Activated CD4-positive, alpha-beta memory T cell treated with anti-CD3 and anti-CD28 coated beads, Interleukin-2, amount 10 ng/mL, durations not matched to agents 7 days and 5 days (primary cell): ENCODE measurements around the gene SECISBP2. TPM values are rescaled to one million over a fixed set of nuclear protein-coding genes. Genes with fewer than 3 reads are reported as not detected.

ENCODE experiments used
- CTCF ChIA-PET: fragments of 350-600 bp; sonication (Branson Sonifier 250); formaldehyde crosslinking; loops from one replicate; lab custom pipeline; 2021; ENCODE audit warnings: antibody characterized with exemption, inconsistent platforms; lab: Charles Lee
- POLR2A ChIA-PET: fragments of 350-600 bp; sonication (Branson Sonifier 250); formaldehyde crosslinking; loops from one replicate; lab custom pipeline; 2021; ENCODE audit warnings: antibody characterized with exemption; lab: Charles Lee
- DNase-seq: peaks from one replicate; pipeline ENCODE4 v3.0.0-alpha.2; 2020
- H3K27ac Mint-ChIP-seq: one replicate; pipeline ENCODE4 v1.8.0; 2021; ENCODE audit warnings: mild to moderate bottlenecking, mixed read lengths
- H3K27me3 Mint-ChIP-seq: one replicate; pipeline ENCODE4 v1.8.0; 2021; ENCODE audit warnings: mixed read lengths
- H3K36me3 Mint-ChIP-seq: one replicate; pipeline ENCODE4 v1.8.0; 2021; ENCODE audit warnings: low read depth, mixed read lengths
- H3K4me1 Mint-ChIP-seq: one replicate; pipeline ENCODE4 v1.8.0; 2021; ENCODE audit warnings: mixed read lengths
- H3K4me3 Mint-ChIP-seq: one replicate; pipeline ENCODE4 v1.8.0; 2021; ENCODE audit warnings: mild to moderate bottlenecking, mixed read lengths
- H3K9me3 Mint-ChIP-seq: one replicate; pipeline ENCODE4 v1.8.0; 2021; ENCODE audit warnings: mixed read lengths
- total RNA-seq, 2 experiments: library from RNA; stranded (reverse); gene quantifications; one replicate each; pipeline ENCODE4 v1.2.3, GENCODE V29; 2021

The SECISBP2 gene
- total RNA-seq, 2 experiments from 2014 or later: 35.2 to 35.7 TPM

DNA sequence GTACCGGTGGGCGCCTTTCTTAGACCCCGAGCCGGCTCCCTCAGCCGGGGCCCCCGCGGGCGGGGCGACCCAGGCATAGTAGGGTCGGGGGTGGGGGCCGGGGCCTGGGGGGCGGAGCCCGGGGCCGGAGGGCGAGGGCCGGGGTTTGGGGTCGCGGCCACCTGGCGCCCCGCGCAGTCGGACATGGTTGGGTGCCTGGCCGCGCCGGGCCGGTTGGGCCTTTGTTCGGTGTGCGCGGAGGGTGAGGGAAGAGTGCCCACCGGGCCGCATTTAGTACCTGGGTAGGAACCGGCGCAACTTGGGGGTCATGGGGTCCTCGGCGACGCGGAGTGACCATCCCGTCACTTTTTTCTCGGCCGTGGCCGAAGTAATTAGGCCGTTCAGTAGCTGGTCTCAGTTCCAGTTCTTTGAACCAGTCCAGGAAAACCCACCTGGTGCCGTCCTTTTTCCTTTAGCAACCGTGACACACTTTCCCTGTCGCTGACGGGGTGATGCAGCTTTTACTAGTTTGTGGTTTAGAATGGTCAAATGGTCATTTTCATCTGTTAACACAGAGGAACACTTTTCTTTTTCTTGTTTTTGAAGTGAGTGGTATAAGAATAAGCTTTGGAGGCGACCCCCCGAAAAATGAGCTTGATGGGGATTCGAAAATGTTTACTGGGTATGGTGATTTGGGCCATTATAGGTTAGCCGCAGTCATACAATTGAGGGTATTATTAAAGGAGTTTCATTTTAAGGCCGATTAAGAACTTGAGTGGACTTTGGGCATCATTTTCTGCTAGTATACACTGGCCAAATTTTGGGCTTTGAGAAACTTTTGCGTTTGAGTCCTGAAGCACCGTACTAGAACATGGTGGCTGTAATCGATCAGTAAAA, 6.7 kb upstream of the SECISBP2 start:
- ChIA-PET CTCF (no interaction called here), POLR2A (interaction anchor here (0.6 to 2.7 kb wide), 23 partner anchors 10 to 1711 kb away, joined by 3 to 10 read pairs (median 4); partner anchors contain the start of gene GADD45G)
- peak overlapping the region; percentile 95 for H3K4me3 Mint-ChIP-seq
- H3K9me3 Mint-ChIP-seq: no peaks in the 10 kb centered on the region
- DNase-seq: no peak
- peaks cover 52% of the 10 kb centered on the region for H3K4me1 Mint-ChIP-seq
- no peaks in the 10 kb centered on the region for H3K27me3 Mint-ChIP-seq
- peaks cover 63% of the 10 kb centered on the region for H3K36me3 Mint-ChIP-seq
- H3K27ac Mint-ChIP-seq: peak overlapping the region; percentile 98

DNA sequence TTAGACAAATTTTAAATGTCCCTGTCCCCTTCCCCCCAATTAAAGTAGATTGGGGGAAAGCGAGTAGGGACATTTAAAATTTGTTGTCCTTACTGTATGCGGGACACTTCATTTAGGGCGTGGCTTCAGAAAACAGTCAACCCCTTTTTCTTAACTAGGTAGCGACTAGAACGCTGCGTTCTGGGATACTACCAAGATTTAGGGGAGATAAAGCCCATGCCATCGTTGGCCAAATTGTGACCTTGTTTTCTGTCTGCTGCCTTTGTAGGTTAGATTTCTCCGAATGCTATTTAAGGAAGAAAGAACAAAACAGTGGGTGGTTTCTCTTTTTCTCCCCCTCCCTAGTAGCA, 6.1 kb upstream of the SECISBP2 start:
- Mint-ChIP-seq H3K27me3 (no peaks in the 10 kb centered on the region), H3K4me1 (peaks cover 58% of the 10 kb centered on the region), H3K9me3 (no peaks in the 10 kb centered on the region), H3K36me3 (peaks cover 66% of the 10 kb centered on the region), H3K27ac (peak overlapping the region; percentile 98), H3K4me3 (peak overlapping the region; percentile 95)
- ChIA-PET POLR2A (interaction anchor here (0.7 to 2.7 kb wide), 24 partner anchors 10 to 431 kb away, joined by 3 to 10 read pairs (median 4); partner anchors contain the start of gene GADD45G), CTCF (no interaction called here)
- DNase-seq: peak; percentile 25

DNA sequence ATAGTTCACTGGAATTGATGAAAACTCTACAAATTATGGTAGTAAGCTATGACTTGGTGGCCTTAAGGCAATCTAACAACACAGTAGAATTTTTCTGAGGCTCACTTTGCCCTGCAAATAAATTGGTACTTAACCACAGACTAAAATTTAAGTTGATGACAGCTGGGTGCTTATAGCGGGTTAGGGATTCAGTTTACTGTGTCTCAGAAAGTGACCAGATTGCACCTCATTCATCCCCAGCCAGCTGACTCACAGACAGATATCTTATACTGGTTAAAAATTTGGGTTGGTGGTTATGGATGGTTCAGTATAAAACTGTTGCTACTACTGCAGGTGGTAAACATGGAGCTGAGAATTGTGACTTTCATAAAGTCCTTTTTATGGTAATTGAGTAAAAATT, 4.5 kb upstream of the SECISBP2 start:
- DNase-seq: no peak
- H3K4me3 Mint-ChIP-seq: peak overlapping the region; percentile 95
- CTCF ChIA-PET: no interaction called here
- H3K27me3 Mint-ChIP-seq: no peaks in the 10 kb centered on the region
- H3K36me3 Mint-ChIP-seq: peaks cover 71% of the 10 kb centered on the region
- H3K27ac Mint-ChIP-seq: peak overlapping the region; percentile 98
- H3K9me3 Mint-ChIP-seq: no peaks in the 10 kb centered on the region
- H3K4me1 Mint-ChIP-seq: peaks cover 64% of the 10 kb centered on the region
- POLR2A ChIA-PET: interaction anchor here (0.6 to 1.6 kb wide), 10 partner anchors 12 to 291 kb away, joined by 3 to 9 read pairs (median 3); partner anchors contain the start of gene GADD45G

DNA sequence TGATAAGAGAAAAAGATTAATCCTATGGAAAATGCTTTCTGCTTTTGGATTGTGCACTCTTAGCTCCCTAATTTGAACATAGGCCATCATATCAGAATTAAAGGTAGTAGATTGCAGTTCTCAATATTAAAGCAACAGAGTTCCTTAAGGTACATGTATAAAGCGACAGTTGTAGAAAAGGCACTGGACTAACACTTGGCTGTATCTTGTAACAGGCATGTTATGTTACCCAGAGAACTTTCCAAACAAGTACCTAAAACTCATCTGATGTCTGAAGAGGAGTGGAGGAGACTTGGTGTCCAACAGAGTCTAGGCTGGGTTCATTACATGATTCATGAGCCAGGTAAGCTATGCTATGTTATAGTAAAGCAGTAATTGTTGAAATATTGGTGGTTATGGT, 3.3 kb upstream of the SECISBP2 start:
- DNase-seq: no peak
- Mint-ChIP-seq H3K4me3 (peak overlapping the region; percentile 95), H3K36me3 (peaks cover 70% of the 10 kb centered on the region), H3K9me3 (no peaks in the 10 kb centered on the region), H3K27me3 (no peaks in the 10 kb centered on the region), H3K27ac (peak overlapping the region; percentile 98), H3K4me1 (peaks cover 65% of the 10 kb centered on the region)
- ChIA-PET POLR2A (interaction anchor here (1.2 to 1.6 kb wide), 3 partner anchors 44 to 109 kb away, joined by 3 to 9 read pairs (median 3); no protein-coding TSS in a partner anchor), CTCF (no interaction called here)

DNA sequence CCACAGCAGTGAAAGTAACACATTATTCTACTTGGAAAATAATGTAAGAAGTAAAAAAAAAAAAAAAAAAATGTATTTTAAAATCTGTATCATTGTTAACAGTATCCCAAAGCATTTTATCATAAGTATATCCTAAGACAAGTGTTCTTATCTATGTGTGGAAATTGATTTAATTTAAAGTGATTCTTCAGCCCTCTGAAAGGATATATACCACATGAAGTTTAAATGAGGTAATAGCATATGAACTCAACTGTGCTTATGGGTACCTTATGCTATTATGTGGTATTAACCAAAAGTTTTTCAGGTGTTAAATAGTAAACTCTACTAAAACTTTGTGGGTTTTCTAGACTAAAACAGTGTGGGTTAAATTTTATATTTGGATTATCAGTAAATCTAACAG, 2.8 kb upstream of the SECISBP2 start:
- no peak overlapping the region for H3K4me3 Mint-ChIP-seq
- DNase-seq: no peak
- ChIA-PET POLR2A (no interaction called here), CTCF (no interaction called here)
- no peaks in the 10 kb centered on the region for H3K9me3 Mint-ChIP-seq
- peaks cover 68% of the 10 kb centered on the region for H3K4me1 Mint-ChIP-seq
- peak overlapping the region; percentile 68 for H3K27ac Mint-ChIP-seq
- peaks cover 74% of the 10 kb centered on the region for H3K36me3 Mint-ChIP-seq
- no peaks in the 10 kb centered on the region for H3K27me3 Mint-ChIP-seq

DNA sequence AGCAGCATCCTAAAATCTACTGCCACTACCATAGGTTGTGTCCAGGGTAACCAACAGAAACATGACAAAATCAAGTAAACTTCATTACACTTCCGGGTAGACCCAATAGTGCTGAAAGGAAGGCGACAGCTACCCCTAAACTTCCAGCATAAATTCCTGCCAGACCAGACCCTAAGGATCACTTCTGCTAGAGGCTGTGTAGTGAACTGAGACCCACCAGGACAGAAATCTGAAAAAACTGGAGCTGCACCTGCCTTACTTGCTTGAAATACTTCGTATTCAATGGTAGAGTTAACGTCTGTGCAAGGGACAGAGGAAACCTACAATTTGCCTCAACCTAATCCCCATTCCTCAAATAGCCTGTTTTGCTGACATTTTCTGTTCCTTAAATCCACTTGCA, 1.0 kb upstream of the SECISBP2 start:
- DNase-seq: no peak
- no peaks in the 10 kb centered on the region for H3K9me3 Mint-ChIP-seq

DNA sequence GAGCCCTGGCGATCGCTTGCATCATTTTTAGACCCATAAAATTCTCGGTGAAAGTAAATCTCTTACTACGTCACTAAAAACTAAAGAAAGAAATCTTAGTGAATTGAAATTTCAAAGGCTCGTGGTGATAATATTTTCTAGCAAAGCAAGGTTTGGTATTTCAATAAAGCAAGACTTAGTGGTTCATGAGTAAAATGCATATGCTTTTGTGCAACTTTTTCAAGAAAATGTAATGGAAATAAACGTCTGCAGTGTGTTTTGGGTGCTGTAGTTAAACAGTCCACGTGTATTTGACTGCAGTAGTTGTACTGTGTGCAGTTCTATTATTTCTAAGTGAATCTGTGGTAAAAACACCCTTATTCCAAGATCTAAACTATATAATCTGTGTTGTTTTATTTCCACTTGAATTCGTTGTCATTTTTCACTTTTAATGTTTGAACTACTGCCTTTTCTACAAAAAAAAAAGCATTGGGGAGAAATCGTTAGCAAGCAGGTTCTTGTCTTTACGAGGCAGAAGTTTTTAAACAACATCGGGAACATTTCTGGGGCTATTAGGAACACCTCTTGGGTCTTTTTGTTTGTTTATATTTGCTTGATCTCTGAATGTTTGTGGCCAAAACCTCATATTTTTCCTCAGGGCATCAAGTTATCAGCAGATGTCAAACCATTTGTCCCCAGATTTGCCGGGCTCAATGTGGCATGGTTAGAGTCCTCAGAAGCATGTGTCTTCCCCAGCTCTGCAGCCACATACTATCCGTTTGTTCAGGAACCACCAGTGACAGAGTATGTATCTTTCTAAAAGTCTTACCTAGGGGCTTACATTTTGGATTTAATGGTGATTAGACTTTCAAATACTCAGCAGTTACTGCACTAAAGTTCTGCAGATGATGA, 960 bp downstream of the SECISBP2 start:
- H3K4me3 Mint-ChIP-seq: peak overlapping the region; percentile 79
- CTCF ChIA-PET: interaction anchor here (0.7 to 3.3 kb wide), 7 partner anchors 54 to 279 kb away, joined by 3 to 26 read pairs (median 4); no protein-coding TSS in a partner anchor
- peak overlapping the region; percentile 90 for H3K27ac Mint-ChIP-seq
- no peaks in the 10 kb centered on the region for H3K9me3 Mint-ChIP-seq
- no peak for DNase-seq
- POLR2A ChIA-PET: interaction anchor here (0.7 to 2.8 kb wide), 15 partner anchors 9 to 286 kb away, joined by 3 to 18 read pairs (median 4); partner anchors contain the start of genes CKS2 and GADD45G
- H3K36me3 Mint-ChIP-seq: peaks cover 64% of the 10 kb centered on the region
- peaks cover 80% of the 10 kb centered on the region for H3K4me1 Mint-ChIP-seq
- H3K27me3 Mint-ChIP-seq: no peaks in the 10 kb centered on the region

More for the DNA sequence above, 1.0 kb upstream of the SECISBP2 start:
- ChIA-PET CTCF (no interaction called here), POLR2A (interaction anchor here (2.0 kb wide), 1 partner anchor 91 kb away, joined by 8 read pairs; no protein-coding TSS in a partner anchor)
- Mint-ChIP-seq H3K4me3 (peak overlapping the region; percentile 79), H3K27me3 (no peaks in the 10 kb centered on the region), H3K27ac (peak overlapping the region; percentile 90), H3K36me3 (peaks cover 76% of the 10 kb centered on the region), H3K4me1 (peaks cover 82% of the 10 kb centered on the region)

DNA sequence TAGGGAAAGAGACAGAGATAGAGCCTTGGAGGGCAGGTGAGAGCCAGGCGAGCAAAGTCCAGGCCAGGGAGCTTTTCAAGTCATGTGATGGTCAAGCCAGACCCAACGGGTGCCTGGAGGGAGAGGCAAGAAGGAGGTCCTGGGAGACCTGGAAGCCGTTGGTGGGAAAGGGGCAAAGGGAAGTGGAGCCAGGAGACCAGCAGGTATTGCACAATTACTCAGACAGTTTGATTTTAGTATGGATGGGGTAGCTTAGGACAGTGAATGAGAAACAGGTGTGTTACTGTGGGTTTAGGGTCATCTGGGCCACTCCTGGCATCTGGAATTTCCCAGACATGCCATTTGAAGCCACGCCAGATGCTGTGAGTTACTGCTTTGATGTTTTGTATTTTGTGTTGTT, 5.1 kb downstream of the SECISBP2 start:
- Mint-ChIP-seq H3K27ac (no peak overlapping the region), H3K4me1 (peaks cover 49% of the 10 kb centered on the region), H3K36me3 (peaks cover 35% of the 10 kb centered on the region), H3K27me3 (no peaks in the 10 kb centered on the region), H3K9me3 (no peaks in the 10 kb centered on the region), H3K4me3 (no peak overlapping the region)
- CTCF ChIA-PET: interaction anchor here (1.4 kb wide), 1 partner anchor 225 kb away, joined by 5 read pairs; no protein-coding TSS in a partner anchor
- POLR2A ChIA-PET: interaction anchor here (1.2 kb wide), 2 partner anchors 12 to 13 kb away, joined by 3 to 4 read pairs; no protein-coding TSS in a partner anchor
- DNase-seq: no peak

DNA sequence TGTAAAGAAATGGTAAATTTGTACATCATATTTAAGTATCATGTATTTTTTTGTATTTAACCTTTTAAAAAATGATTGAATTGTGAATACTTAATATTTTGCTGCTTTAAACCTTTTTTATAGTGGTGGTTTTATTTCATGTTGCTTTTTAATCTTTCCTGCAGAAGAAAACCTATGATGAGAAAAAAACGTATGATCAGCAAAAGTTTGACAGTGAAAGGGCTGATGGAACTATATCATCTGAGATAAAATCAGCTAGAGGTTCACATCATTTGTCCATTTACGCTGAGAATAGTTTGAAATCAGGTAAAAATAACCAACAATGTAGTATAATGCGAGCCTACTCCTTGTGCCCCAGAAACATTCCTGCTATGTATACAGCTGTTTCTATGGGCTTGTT, 7.4 kb downstream of the SECISBP2 start:
- H3K4me3 Mint-ChIP-seq: no peak overlapping the region
- DNase-seq: no peak
- H3K27ac Mint-ChIP-seq: no peak overlapping the region
- no peaks in the 10 kb centered on the region for H3K27me3 Mint-ChIP-seq
- no peaks in the 10 kb centered on the region for H3K9me3 Mint-ChIP-seq
- peaks cover 44% of the 10 kb centered on the region for H3K36me3 Mint-ChIP-seq
- POLR2A ChIA-PET: interaction anchor here (1.1 to 1.6 kb wide), 2 partner anchors 12 to 18 kb away, joined by 4 read pairs; no protein-coding TSS in a partner anchor
- H3K4me1 Mint-ChIP-seq: peaks cover 31% of the 10 kb centered on the region
- CTCF ChIA-PET: interaction anchor here (1.2 kb wide), 1 partner anchor 223 kb away, joined by 5 read pairs; no protein-coding TSS in a partner anchor

DNA sequence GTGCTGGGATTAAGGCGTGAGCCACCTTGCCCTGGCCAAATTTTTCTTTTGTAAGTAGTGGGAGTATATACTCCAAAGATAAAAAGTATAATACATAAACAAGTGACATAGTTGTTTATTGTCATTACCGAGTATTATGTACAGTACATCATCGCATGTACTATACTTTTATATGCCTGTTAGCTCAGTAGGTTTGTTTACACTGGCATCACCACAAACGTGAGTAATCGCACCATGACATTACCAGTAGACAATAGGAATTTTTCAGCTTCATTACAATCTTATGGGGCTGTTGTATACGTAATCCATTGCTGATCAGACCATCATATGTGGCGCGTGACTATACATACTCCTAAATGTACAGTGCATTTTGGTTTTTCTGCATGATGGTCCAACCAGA, 9.8 kb downstream of the SECISBP2 start:
- H3K4me3 Mint-ChIP-seq: no peak overlapping the region
- H3K9me3 Mint-ChIP-seq: no peaks in the 10 kb centered on the region
- no peak overlapping the region for H3K27ac Mint-ChIP-seq
- POLR2A ChIA-PET: interaction anchor here (1.3 to 1.7 kb wide), 2 partner anchors 15 to 16 kb away, joined by 4 read pairs; no protein-coding TSS in a partner anchor
- DNase-seq: no peak
- CTCF ChIA-PET: interaction anchor here (1.0 kb wide), 1 partner anchor 774 kb away, joined by 3 read pairs; no protein-coding TSS in a partner anchor
- peaks cover 10% of the 10 kb centered on the region for H3K4me1 Mint-ChIP-seq
- peaks cover 45% of the 10 kb centered on the region for H3K36me3 Mint-ChIP-seq
- H3K27me3 Mint-ChIP-seq: no peaks in the 10 kb centered on the region

DNA sequence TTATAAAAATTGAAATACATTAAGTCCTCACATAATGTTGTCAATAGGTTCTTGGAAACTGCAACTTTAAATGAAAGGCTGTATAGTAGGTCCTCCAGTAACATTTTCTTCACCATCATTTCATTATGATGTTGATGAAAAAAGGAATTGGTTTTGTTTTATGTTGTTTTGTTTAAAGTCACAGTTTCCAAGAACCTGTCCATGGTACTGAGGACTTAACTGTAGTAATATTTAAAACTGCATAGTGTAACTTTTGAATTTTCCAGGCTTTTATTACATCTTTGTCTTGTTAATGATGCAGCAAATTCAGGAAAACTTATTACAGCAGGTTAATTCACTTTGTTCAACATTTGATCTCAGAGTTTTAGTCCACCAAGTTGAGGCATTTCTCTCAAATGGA, 11.6 kb downstream of the SECISBP2 start:
- peaks cover 5% of the 10 kb centered on the region for H3K4me1 Mint-ChIP-seq
- no peaks in the 10 kb centered on the region for H3K9me3 Mint-ChIP-seq
- no peak overlapping the region for H3K27ac Mint-ChIP-seq
- no peak overlapping the region for H3K4me3 Mint-ChIP-seq
- peaks cover 55% of the 10 kb centered on the region for H3K36me3 Mint-ChIP-seq
- CTCF ChIA-PET: no interaction called here
- POLR2A ChIA-PET: no interaction called here
- no peak for DNase-seq
- no peaks in the 10 kb centered on the region for H3K27me3 Mint-ChIP-seq

DNA sequence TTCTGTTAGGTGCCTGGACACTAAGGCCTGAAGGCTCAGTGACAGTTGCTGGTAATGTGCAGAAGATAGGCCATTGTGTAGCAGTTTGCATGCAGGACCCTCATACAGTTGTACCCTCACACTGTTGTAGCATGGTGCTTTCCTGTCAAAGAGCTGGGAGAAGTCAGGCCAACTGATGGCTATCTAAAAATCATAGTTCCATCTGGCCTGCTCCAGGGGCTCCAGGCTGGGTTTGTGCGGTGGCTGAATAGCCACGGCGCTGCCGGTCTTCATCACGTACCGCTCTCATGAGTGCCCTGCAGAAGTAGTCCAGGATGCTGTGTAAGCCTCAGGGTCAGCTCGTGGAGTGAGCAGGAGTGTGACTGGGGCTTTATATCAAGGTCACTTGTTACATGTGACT, 12.2 kb downstream of the SECISBP2 start:
- DNase-seq: no peak
- H3K27me3 Mint-ChIP-seq: no peaks in the 10 kb centered on the region
- ChIA-PET CTCF (no interaction called here), POLR2A (no interaction called here)
- peaks cover 3% of the 10 kb centered on the region for H3K4me1 Mint-ChIP-seq
- H3K4me3 Mint-ChIP-seq: no peak overlapping the region
- no peak overlapping the region for H3K27ac Mint-ChIP-seq
- H3K36me3 Mint-ChIP-seq: peaks cover 59% of the 10 kb centered on the region
- H3K9me3 Mint-ChIP-seq: no peaks in the 10 kb centered on the region
